Motor neuron (in vitro differentiated cells): ENCODE measurements around the gene SLC25A12. TPM values are rescaled to one million over a fixed set of nuclear protein-coding genes. Genes with fewer than 3 reads are reported as not detected.

ENCODE experiments used
- ATAC-seq, 8 experiments: fragments of 200-7000 bp; cut with Tn5 transposase; replicated peaks in 6 of 8; 2 replicates each; pipeline ENCODE4 v1.8.0; 2021; ENCODE audit warnings: mild to moderate bottlenecking in 8 of 8, moderate library complexity in 8 of 8
- H3K27ac ChIP-seq, 2 donors: fragments of 250-450 bp; sonication (Bioruptor Pico); 2 replicates each; pipeline ENCODE4 v1.9.0; 2021; ENCODE audit warnings: antibody characterized with exemption in 2 of 2, mild to moderate bottlenecking in 2 of 2, moderate library complexity in 1 of 2
- H3K4me1 ChIP-seq, 2 donors: fragments of 250-450 bp; sonication (Bioruptor Pico); replicated peaks in 1 of 2; 2 replicates each; pipeline ENCODE4 v1.6.1; 2021; ENCODE audit warnings: antibody characterized with exemption in 2 of 2, mild to moderate bottlenecking in 2 of 2, moderate library complexity in 1 of 2
- H3K4me3 ChIP-seq, 5 donors: fragments of 250-450 bp; sonication (Bioruptor Pico); 2 replicates each; pipeline ENCODE4 v1.9.0; 2021; ENCODE audit warnings: antibody characterized with exemption in 5 of 5, mild to moderate bottlenecking in 5 of 5, moderate library complexity in 4 of 5
- WGBS, 10 experiments: fragments of 450-650 bp; shearing (Covaris generic); methylation state at CpG; one replicate each; pipeline ENCODE4 v1.0.0; 2022; 5-methylcytosine and 5-hydroxymethylcytosine counted together
- in situ Hi-C, 9 experiments: fragments of 400-800 bp; cut with MboI; loops; one replicate each; pipeline ENCODE4 v1.15.0; 2021; ENCODE audit warnings: low sequenced_read_pairs in 9 of 9, low pct_unique_long_range_greater_than_20kb in 2 of 9; ENCODE audit not compliant: unreplicated experiment in 9 of 9
- total RNA-seq, 8 experiments: library from RNA; unstranded; fragments of 300-600 nt; gene quantifications; 2 replicates each; pipeline versions ENCODE4 v1.2.3 to v1.2.4, GENCODE V29; 2022

SLC25A12 gene
- total RNA-seq, 8 experiments from 2014 or later, result 13.3 to 45.1 (median 25.1) TPM

- Histone ChIP-seq H3K4me1 (peaks cover 7 to 17% of the 10 kb centered on the region in 2 donors), H3K4me3 (no peak overlapping the region), H3K27ac (no peak overlapping the region)
- ATAC-seq, result no peak
- WGBS, 10 experiments, result 89 to 100% (median 95%) methylated on average over 1 of the region's 1 CpG; no CpG with 5 or more reads in 4 of the 10 experiments
- in situ Hi-C loops, result no loop called here
Observed at GRCh38 chr2:171879865-171880264, 14.2 kb downstream of the SLC25A12 start.

- ATAC-seq, result peak; percentile 41 to 85 (median 66)
- in situ Hi-C loops, result no loop called here
Observed at GRCh38 chr2:171878481-171878993, 15.5 kb downstream of the SLC25A12 start.

GRCh38 chr2:171874963-171875362 lies 19.1 kb downstream of the SLC25A12 start:
- WGBS, 10 experiments, result 25 to 100% (median 90%) methylated on average over 1 to 9 of the region's 12 CpGs; no CpG with 5 or more reads in 1 of the 10 experiments
- ATAC-seq, result no peak
- in situ Hi-C loops, result no loop called here
- Histone ChIP-seq H3K4me3 (no peak overlapping the region), H3K27ac (no peak overlapping the region), H3K4me1 (peaks cover 7 to 17% of the 10 kb centered on the region in 2 donors)

More at GRCh38 chr2:171878481-171878993, 15.5 kb downstream of the SLC25A12 start:
- Histone ChIP-seq H3K4me1 (peaks cover 7 to 17% of the 10 kb centered on the region in 2 donors), H3K27ac (peak overlapping the region in 1 of 2 donors; percentile 2), H3K4me3 (no peak overlapping the region)
- WGBS, 10 experiments, result 10 to 90% (median 50%) methylated on average over 1 to 2 of the region's 2 CpGs; no CpG with 5 or more reads in 3 of the 10 experiments

- ATAC-seq, result no peak
- WGBS, 10 experiments, result 86 to 100% (median 100%) methylated on average over 1 of the region's 1 CpG; no CpG with 5 or more reads in 4 of the 10 experiments
- Histone ChIP-seq H3K4me1 (peaks cover 4 to 15% of the 10 kb centered on the region in 2 donors), H3K4me3 (no peak overlapping the region), H3K27ac (no peak overlapping the region)
- in situ Hi-C loops, result no loop called here
Observed at GRCh38 chr2:171874517-171874916, 19.5 kb downstream of the SLC25A12 start.

- H3K4me3 ChIP-seq, result no peak overlapping the region
- in situ Hi-C loops, result no loop called here
- peaks cover 0 to under 1% of the 10 kb centered on the region in 2 donors for H3K4me1 ChIP-seq
- no peak overlapping the region for H3K27ac ChIP-seq
- WGBS, 10 experiments, result 43 to 88% (median 84%) methylated on average over 2 to 5 of the region's 5 CpGs; no CpG with 5 or more reads in 2 of the 10 experiments
- ATAC-seq, result peak in 2 of 8 experiments; percentile 48 to 69
Observed at GRCh38 chr2:171864357-171864985, 29.6 kb downstream of the SLC25A12 start.

- Histone ChIP-seq H3K27ac (no peak overlapping the region), H3K4me1 (no peaks in the 10 kb centered on the region), H3K4me3 (no peak overlapping the region)
- in situ Hi-C loops, result no loop called here
- no peak for ATAC-seq
- 90 to 100% (median 96%) methylated on average over 1 to 3 of the region's 3 CpGs; no CpG with 5 or more reads in 2 of the 10 experiments for WGBS, 10 experiments
Observed at GRCh38 chr2:171862501-171862900, 31.5 kb downstream of the SLC25A12 start.

GRCh38 chr2:171858397-171858958 lies 35.6 kb downstream of the SLC25A12 start:
- no peak overlapping the region for H3K4me3 ChIP-seq
- no peaks in the 10 kb centered on the region for H3K4me1 ChIP-seq
- in situ Hi-C loops, result no loop called here
- 33 to 100% (median 100%) methylated on average over 1 to 2 of the region's 2 CpGs; no CpG with 5 or more reads in 1 of the 10 experiments for WGBS, 10 experiments
- no peak for ATAC-seq
- no peak overlapping the region for H3K27ac ChIP-seq

- Histone ChIP-seq H3K4me1 (no peaks in the 10 kb centered on the region), H3K4me3 (no peak overlapping the region), H3K27ac (no peak overlapping the region)
- WGBS, 10 experiments, result 33 to 100% (median 59%) methylated on average over 1 to 2 of the region's 2 CpGs; no CpG with 5 or more reads in 2 of the 10 experiments
- in situ Hi-C loops, result no loop called here
- no peak for ATAC-seq
Observed at GRCh38 chr2:171855401-171855800, 38.6 kb downstream of the SLC25A12 start.

- Histone ChIP-seq H3K27ac (no peak overlapping the region), H3K4me3 (no peak overlapping the region), H3K4me1 (no peaks in the 10 kb centered on the region)
- 0% methylated on average over 1 of the region's 1 CpG; no CpG with 5 or more reads in 9 of the 10 experiments for WGBS, 10 experiments
- in situ Hi-C loops, result no loop called here
- no peak for ATAC-seq
Observed at GRCh38 chr2:171852366-171852888, 41.6 kb downstream of the SLC25A12 start.

GRCh38 chr2:171847627-171848026 lies 46.4 kb downstream of the SLC25A12 start:
- no peaks in the 10 kb centered on the region for H3K4me1 ChIP-seq
- in situ Hi-C loops, result no loop called here
- 50 to 100% (median 81%) methylated on average over 1 to 2 of the region's 2 CpGs; no CpG with 5 or more reads in 2 of the 10 experiments for WGBS, 10 experiments
- no peak for ATAC-seq
- H3K4me3 ChIP-seq, result no peak overlapping the region
- H3K27ac ChIP-seq, result no peak overlapping the region

- Histone ChIP-seq H3K4me1 (no peaks in the 10 kb centered on the region), H3K27ac (no peak overlapping the region), H3K4me3 (no peak overlapping the region)
- in situ Hi-C loops, result no loop called here
- no peak for ATAC-seq
Observed at GRCh38 chr2:171846894-171847293, 47.1 kb downstream of the SLC25A12 start.

GRCh38 chr2:171841996-171842395 lies 52.0 kb downstream of the SLC25A12 start:
- ATAC-seq, result no peak
- Histone ChIP-seq H3K4me1 (no peaks in the 10 kb centered on the region), H3K27ac (no peak overlapping the region), H3K4me3 (no peak overlapping the region)
- 60 to 100% (median 100%) methylated on average over 1 to 2 of the region's 2 CpGs; no CpG with 5 or more reads in 4 of the 10 experiments for WGBS, 10 experiments
- in situ Hi-C loops, result no loop called here

- Histone ChIP-seq H3K27ac (no peak overlapping the region), H3K4me1 (no peaks in the 10 kb centered on the region), H3K4me3 (no peak overlapping the region)
- WGBS, 10 experiments, result 0 to 66% (median 8%) methylated on average over 2 of the region's 2 CpGs; no CpG with 5 or more reads in 2 of the 10 experiments
- in situ Hi-C loops, result no loop called here
- peak in 1 of 8 experiments; percentile 19 for ATAC-seq
Observed at GRCh38 chr2:171837736-171838135, 56.3 kb downstream of the SLC25A12 start.
